Right hindlimb (tissue), 1 donor: ENCODE results near the gene FRMD4A.
A peak's percentile ranks its signal among the peaks of the same experiment; 100 is the strongest.

ENCODE experiments used
- DNase-seq: peaks from one replicate; pipeline ENCODE4 v3.0.0-alpha.2; 2018

The FRMD4A gene

GRCh38 chr10:13681960-13682359, 648.8 kb downstream of the FRMD4A start:
- DNase-seq, result no peak

DNA sequence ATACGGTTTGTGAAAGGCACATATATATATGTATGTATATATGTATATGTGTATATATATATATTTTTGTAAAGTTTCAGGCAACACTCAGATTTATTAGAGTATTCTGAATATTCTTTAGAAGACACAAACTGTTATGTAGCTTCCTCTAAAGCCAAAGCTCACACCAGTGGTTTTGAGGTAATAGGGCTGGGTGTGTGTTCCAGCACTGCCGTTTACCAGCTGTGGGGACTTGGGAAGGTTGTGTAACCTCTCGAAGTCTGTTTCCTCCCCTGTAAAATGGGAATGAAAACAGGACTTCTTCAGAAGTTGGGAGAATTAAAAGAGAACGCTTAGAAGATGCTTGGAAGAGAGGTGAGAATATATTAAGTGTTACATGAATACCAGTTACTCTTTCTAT, 649.2 kb downstream of the FRMD4A start:
- DNase-seq, result no peak

- no peak for DNase-seq
Measured at GRCh38 chr10:13681095-13681494, 649.6 kb downstream of the FRMD4A start.

- DNase-seq, result no peak
Measured at GRCh38 chr10:13678101-13678843, 652.5 kb downstream of the FRMD4A start.

- DNase-seq, result peak; percentile 78
Measured at GRCh38 chr10:13674645-13675588, 655.8 kb downstream of the FRMD4A start.

DNA sequence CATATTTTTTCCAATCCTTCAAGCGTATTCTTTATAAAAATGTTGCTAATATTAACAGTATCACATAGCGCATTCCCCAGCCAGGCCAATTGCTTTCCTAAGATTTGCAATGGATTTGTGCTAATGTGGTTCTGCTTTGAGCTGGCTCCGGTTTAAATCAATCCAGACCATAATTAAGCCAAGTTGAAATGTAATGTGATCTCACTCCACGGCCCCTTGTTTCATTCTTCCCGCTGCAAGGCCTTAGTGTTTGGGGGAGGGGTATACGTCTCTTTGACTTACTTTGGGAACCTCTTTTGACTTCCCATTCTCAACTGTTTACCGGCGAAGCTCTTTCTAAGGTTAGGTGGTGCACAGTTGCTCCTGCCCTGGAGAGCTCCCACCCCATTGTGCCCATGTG, 657.6 kb downstream of the FRMD4A start:
- DNase-seq, result no peak

DNA sequence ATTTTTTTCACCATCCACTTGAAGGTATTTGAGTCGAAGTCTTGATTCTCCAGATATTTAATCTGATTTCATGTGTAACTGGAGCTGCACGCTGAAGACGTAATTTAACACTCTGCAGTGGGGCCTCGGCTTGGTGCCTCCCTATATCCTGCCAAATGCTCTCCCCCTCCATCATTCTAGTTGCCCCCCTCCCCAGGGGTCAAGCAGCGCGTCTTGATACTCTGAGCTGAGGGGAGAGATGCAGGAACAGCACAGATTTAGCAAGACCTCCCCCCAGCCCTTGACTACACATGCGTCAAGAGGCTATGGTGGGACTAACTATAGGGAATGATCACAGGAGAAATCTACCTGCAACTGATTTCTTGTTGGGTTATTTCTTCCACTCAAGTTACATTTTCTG, 658.2 kb downstream of the FRMD4A start:
- no peak for DNase-seq

GRCh38 chr10:13671904-13672303, 658.8 kb downstream of the FRMD4A start:
- no peak for DNase-seq

DNA sequence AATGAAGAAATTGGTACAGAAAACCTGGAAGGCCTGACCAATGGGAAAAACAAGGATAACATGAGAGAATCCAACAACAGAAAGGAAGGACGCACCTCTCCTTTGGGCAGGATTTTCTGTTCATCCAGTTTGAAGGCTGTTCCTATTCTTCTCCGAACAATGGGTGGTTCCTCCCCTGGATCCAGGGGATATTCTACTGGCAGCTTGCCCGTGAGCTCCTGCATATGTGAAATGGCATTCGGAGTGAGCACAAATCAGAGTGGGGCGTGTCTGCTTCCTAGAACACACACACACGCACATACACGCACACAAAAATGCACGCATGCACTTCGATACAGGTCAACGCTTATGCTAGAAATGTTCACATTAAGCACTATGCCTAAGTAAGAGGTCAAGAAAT, 660.4 kb downstream of the FRMD4A start:
- no peak for DNase-seq

DNA sequence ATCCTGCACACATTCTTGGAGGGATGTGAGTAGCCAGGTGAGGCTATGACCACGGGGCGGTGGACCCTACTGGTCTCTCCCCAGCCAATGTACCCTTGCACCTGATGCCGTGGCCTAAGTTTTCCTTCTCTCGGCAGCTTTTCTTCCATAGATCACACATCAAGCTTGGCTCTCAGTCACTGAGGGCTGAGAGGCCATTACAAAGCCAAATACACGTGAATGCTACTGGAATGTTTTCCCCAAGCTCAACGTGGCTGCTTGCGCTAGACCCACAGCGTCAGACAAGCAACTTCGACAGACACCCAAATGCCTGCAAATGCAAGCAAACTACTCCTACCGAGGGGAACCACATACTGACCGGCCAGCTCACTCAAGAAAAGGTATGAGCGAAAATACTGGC, 660.8 kb downstream of the FRMD4A start:
- DNase-seq, result no peak

DNA sequence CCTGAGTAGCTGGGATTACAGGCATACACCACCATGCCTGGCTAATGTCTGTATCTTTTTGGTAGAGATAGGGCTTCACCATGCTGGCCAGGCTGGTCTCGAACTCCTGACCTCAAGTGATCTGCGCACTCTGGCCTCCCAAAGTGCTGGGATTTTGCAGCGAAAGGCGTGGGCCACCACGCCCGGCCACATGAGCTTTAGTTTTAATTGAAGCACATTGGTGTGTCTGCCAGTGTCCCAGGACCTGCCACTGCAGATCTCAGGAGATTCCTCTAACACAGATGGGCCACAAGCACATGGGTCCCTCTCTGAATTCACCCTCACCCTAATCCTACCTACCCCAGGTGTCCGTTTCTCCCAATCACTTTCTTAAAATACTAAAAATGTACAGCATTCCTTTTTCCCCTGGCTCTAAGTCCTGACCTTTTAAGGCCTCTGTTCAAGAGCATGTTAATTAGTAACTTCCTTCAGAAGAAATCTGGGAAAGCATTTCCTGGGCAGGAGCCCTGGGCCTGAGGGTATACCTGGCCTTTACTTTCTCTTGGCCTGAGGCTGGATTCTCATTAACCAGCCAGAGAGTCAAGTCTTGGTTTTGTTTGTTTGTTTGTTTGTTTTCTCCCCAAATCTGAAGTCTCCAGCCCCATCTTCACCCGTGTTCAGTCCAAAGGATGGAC, 661.4 kb downstream of the FRMD4A start:
- no peak for DNase-seq

GRCh38 chr10:13668126-13668525, 662.6 kb downstream of the FRMD4A start:
- DNase-seq, result no peak

DNA sequence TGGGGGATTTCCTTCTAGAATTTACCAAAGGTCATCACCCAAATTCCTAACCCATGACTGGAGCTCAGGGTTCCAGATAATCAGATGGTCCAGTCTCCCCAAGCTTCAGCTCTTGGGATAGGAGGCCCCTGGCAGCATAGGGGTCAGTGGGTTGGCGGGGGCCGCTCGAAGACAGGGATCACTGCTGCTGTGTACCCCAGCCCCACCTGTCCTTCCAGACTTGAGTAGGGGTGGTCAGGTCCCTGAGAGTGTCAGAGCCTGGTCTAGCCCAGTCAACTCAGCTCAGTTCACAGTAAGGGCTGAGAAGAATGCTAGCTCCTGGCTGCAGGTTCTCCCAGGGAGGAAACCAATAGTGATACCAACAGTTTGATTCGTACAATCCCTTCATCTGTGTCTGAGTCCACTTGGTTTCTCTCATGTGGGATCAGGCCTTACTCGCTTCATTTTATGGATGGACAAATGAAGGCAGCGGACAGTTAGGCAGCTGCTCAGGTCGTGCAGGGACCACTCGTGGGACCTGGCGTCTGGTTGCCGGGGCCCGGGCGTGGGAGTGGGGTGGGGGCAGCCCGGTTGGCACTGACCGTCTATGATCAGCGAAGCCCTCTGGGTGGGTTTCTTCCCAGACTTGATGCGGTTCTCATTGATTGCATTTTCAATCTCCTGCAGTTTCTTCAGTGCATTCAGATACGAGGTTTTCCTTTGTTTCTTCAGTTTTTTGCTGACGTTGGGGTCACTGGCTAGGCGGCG, 665.0 kb downstream of the FRMD4A start:
- no peak for DNase-seq

DNA sequence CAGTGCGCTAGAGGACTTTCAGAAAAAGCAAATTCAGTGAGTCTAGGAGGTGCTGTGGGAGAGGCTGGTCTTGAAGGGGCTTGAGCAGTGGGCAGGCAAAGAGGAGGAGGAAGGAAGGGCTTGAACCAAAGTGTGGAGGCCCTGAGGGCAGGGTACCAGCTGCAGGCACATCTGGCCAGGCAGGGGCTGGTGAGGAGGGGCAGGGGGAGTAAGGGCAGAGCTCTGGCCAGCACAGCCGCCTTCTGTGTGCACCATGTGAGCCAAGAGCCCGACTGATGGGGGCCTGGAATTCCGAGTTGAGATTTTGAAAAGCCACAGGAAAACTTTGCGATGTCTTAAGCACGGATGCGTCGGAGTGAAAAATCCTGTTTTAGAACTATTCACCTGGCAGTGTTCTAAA, 669.5 kb downstream of the FRMD4A start:
- peak; percentile 69 for DNase-seq

- DNase-seq, result no peak
Measured at GRCh38 chr10:13660551-13660920, 670.2 kb downstream of the FRMD4A start.

DNA sequence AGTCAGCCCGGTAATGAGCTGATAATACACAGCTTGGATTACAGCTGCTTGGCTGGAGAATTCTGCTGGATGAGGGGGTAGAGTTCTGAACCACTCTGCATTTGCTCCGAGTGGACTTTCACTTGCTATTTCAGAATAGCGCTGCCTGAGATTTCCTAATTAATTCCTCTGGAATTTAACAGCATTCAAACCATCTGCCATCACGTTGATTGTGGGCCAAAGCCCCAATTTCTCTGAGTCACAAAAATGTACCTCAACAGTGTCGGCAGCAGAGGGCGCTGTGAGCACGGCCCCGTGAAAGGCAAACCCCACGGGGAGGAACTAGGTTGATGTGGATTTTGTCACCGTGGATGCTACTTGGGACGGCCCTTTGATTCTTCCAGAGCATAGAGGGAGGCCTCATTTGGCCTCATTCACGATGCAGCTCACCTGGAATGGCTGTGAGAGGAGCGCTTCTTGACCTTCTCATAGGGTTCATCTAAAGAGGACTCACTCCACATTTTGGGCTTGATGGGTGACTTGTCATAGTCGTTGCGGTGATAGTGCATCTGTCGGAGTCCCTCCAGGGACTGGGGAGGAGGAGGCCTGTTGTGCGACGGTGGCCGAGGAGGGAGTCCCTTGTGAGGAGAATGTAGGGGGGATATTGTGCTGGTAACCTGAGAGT, 670.7 kb downstream of the FRMD4A start:
- peak; percentile 80 for DNase-seq

DNA sequence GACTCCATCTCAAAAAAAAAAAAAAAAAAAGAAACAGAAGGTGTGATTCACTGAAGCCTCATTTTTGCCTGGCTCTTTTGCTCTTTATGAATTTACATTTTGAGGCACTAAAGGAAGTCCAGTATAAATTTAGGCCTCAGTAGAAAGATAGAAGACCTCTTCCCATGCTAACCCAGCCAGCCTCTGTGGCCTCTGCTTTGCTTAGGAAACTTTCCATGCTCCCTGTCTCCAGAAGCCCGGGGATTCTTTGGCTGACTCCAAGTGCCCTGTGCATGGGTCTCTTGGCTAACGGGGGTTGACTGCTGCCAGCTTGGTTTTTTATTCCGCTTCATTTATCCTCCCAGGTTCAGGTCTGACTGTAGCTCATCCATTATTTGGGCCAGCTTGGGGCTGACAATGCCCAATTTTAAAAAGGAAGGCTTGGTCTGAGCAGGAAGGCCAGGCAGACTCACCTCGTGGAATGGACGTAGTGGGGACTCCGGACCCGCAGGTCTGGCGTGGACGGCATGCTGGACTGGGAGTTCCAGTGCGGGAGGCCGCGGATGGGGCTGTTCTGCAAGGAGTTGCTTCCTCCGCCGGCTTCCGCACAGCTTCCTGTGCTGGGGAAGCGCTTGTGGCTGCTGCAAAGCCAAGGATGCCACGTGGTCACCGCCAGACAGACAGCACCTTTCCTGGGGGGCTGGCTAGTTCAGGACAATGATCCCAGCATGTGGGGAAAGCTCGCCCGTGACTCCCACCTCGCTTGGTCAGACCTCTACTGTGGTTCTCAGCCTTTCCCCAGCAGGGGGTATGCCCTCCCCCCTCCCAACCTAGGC, 671.6 kb downstream of the FRMD4A start:
- peak; percentile 60 for DNase-seq

GRCh38 chr10:13658264-13658663, 672.5 kb downstream of the FRMD4A start:
- DNase-seq, result no peak

- DNase-seq, result no peak
Measured at GRCh38 chr10:13657101-13657680, 673.5 kb downstream of the FRMD4A start.

DNA sequence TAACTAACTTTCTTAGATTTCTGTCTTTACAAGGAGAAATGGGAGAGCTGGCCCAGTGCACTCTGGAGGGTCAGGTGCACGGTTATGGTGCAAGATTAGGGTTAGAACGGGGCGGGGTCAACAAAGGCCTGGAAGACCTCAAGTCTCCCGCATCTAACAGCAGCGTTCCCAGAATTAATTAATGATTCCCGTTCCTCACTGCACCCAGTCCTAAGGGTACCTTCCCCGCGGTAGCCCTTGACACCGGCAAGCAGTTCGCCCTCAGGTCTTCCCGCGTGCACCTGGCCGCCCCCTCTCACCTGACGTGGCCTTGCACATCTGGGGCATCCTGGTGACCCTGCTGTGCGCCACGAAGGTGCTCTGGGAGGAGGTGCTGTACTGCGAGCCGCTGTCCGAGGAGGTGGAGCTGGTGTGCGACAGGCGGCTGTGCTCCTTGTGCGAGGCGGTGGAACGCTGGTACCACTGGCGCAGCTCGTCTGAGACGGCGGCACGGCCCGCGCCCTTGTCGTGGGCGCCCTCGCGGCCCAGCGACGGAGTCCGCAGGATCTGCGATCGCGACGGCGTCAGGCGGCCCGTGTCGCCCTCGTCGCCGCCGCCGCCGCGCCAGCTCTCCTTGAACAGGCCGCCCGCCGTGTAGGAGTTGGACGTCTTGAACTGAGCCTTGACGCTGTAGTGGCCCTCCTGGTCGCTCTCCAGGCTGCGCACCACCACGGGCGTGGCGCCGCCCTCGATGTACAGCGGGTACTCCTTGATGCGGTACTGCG, 674.2 kb downstream of the FRMD4A start:
- DNase-seq, result no peak
